Right forelimb (tissue), 1 donor: Measurements from ENCODE around the gene ITIH1.

Experiments used
- DNase-seq: peaks from one replicate; pipeline ENCODE4 v3.0.0-alpha.2; 2018

Gene ITIH1

DNA sequence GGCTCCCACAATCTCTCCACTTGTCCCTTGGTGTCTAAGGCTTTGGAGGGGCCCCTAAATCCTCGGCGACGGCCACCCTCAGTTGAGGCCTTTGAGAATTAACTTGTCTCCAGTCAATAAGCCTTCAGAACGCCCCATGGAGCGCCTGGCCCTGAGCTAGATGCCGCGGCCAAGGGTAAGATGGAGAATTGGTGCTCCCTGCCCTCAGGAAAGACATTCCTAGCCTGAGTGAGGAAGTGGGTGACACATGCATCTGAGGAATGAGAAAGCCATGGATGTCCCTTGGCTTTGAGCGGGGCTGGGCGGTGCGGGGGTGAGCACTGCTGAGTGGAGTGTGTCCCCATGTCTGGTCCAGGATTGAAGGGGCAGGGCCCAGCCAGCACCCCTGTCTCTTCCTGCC lies 39.8 kb downstream of the ITIH1 start:
- no peak for DNase-seq

GRCh38 chr3:52817860-52818259 lies 40.5 kb downstream of the ITIH1 start:
- no peak for DNase-seq

DNA sequence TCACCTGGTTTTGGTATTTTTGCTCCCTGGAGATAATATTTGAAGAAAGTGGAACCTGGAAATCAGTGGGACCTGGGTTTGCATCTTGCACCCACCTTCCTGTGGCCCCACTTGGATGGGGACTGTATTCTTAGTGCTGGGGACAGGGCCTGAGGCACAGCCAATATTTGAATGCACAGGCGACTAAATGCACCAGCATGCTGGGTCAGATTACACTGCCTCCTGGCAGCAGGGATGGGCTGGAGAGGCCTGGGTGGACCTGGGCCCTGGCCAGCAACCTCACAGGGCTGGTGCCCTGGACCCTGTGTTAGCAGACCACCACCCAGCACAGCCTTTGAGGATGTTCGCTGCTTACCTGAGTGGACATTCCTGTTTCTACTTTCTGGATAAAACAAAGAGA lies 42.5 kb downstream of the ITIH1 start:
- DNase-seq = no peak

DNA sequence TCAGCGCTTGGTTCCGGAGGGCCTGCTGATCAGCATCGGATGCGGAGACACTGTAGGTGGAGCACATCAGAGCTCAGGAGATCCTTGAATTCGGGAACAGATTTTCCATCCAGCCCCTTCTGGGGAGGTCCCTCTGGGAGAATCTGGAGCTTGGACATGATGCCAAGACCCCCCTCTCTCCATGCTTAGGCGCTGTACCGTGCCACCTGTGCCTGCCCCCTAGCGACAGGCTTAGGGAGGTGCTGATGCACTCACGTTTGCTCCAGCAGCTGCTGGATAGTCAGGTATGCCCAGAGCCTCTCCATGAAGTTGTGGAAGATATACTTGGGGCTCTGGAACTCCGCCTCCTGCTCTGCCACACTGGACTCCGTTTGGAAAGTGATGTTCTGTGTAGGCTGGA lies 43.3 kb downstream of the ITIH1 start:
- DNase-seq = no peak

GRCh38 chr3:52822363-52822762 lies 45.0 kb downstream of the ITIH1 start:
- DNase-seq = no peak

DNA sequence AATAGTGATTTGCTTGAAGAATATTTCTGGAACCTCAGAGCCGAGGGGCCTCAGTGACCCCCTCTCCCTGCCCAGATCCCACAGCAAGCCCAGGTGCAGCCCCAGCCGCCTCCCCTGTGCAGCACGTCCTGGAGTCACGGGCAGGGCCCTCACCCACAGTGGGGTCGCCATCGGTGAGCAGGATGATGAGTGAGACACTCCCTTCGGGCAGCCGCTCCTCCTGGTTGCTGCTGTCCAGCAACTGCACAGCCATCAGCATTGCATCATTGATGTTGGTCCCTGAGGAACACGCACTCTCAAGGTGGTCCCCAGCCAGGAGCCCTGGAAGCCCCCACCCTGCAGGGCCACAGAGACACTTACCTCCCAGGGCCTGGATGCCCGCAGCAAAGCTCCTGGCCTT lies 46.6 kb downstream of the ITIH1 start:
- DNase-seq = no peak

DNA sequence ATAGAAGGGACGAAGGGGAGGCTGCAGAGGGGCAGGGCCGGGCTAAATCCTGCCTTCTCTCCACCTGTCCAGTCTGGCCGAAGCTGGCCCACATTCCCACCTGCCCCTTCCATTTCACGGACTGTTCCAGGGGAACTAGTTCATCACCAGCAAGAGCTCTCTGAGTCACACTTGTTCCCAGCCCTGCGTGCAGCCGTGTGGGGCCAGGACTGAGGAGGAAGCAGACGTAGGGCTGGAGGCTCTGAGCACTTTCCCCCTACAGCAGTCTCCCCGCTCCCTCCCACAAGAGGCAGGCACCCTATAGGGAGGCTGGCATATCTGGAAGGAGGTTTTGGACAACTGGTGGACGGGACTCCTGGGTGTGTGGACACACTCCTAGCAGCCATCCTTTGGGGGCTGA lies 50.0 kb downstream of the ITIH1 start:
- DNase-seq = no peak

GRCh38 chr3:52827866-52828376 lies 50.5 kb downstream of the ITIH1 start:
- DNase-seq = no peak

DNA sequence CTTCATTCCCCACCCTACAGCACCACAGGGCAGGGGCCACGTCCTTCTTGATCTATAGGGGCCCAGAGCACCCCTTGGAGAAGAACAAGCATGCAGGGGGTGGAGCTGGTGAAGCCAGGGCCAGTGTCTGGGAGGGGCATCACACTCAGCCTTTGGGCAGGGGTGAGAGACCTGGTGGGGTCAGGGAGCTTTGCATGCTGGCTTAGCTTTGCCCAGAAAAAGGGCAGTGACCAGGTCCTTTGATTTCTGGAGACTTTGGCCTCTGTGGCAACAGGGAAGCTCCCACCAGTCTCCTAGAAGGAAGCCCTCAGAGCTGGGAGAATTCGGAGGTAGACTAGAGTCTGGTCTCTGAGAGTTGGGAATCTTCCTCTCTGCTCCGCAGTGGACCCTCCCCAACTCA lies 52.1 kb downstream of the ITIH1 start:
- no peak for DNase-seq

- DNase-seq = no peak
These were observed 52.6 kb downstream of the ITIH1 start for GRCh38 chr3:52829906-52830463.

DNA sequence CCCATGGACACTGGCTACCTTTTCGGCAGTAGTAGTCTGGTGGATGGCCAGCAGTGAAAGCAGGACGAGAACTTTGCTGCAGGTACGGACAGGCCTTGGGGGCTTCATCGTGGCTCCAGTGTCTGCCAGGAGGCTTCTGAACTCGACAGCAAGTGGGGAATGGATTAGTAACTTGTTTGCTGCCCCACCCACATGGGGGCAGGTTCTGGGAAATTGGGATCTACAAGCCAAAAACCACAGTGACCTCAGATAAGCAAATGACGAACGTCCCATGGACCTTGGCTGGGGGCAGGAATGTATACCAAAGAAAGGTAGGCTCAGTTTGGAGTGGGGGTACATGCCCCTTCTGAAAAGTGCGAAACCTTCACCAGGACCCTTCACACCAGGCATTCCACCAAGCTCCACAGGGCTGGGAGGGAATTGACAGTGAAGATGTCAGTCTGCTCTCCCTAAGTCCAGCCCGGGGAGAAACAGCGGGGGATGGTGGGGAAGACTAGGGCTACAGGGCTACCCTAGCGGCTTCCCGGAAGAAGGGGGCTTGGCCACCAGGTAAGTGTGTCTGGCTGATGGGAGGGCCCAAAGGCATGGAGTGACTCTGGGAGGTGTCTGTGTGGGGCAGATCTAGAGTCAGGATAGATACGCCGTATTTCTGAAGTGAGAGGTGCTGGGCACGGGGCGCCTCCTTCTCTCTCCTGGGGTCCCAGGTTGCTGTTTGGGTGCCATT lies 53.3 kb downstream of the ITIH1 start, which contains the start of gene ITIH4:
TSS of gene ITIH4 (minus strand) at position 138 of the 724 bp plus-strand sequence. CDS start at position 108, 30 bp downstream.
- no peak for DNase-seq

DNA sequence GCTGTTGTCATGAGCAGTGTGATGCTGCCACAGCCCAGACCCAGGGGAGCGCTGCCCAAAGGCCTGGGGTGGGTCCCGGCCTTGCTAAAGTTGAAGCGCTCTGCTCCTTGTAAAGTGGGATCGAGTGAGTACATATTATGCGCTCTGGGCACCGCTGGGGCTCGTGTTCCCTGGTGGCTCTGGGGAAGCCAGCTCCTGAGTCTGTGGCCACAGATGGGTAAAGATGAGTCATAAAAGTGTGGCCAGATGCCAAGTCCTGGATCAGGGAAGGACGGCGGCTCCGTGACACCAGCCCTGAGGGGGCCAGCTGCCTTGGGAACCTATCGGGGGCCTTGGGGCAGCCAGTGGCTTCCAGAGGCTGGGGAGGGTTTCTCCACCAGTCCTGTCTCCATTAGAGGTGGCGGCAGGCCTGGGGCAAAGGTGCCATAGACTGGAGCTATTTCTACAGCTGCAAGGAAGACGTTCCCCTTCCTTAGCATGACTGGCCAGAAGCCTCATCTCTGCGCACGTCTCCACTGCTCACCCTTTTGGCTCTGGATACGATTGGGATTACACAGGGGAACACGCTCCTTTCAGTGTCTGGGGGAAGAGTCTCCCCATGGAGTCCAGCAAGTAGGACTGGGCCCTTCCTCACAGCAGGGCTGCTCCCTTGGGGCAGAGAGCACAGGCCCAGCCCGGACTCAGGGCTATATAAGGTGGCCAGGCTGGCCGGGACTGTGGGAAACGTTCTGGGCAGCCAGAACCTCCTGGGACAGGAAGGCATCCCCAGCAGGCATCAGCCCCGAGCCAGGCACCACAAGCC lies 54.3 kb downstream of the ITIH1 start:
- DNase-seq = no peak

DNA sequence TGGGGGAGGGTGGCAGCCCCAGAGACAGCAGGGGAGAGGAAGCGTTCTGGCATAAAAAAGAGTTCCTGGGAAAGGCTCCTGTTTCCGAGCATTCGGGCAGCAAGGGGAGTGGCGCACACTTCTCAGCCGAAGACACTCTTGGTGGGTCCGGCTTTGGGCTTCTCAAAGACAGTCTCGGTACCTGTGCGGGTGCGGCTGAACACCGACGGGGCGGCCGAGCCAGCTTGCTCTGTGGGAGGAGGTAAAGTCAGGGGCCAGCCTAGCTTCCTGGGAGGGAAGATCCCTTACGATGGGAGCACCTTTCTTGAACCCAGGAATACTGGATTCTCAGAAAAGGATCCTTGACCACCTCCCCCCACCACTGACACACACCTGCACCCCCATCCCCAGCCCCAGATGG lies 55.8 kb downstream of the ITIH1 start:
- no peak for DNase-seq

DNA sequence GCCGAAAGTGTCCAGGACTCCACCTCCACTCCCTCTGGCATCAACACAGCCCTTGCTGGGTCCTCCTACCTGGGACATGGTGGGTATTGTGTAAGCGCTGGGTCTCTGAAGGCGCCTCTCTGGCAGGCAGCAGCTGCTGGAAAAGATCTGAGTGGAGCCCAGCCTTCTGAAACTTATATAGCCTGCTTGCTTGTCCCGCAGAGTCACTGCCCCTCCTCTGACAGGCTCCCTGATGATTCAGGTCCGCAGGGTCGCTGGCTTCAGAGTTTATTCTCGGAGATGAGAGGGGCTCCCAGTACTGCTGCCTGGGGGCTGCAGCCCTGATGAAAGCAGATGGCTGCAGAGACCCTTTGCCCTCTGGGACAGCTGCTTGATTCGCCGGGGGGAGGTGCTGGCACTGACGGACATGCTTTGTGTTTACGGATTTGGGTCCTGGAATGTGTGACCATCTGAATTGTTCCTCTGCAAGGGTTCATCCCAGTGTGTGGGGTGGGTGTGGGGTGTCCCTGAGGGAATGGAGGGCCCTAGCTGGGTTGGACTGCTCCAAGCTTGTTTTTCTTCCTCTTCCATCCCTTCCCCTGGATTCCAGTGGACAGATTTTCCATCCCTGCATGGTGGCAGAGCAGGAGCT lies 57.6 kb downstream of the ITIH1 start, which contains the start of gene MUSTN1:
TSS of gene MUSTN1 (minus strand) at position 149 of the 631 bp plus-strand sequence. CDS start at position 78, 71 bp downstream.
- peak; percentile 66 for DNase-seq

DNA sequence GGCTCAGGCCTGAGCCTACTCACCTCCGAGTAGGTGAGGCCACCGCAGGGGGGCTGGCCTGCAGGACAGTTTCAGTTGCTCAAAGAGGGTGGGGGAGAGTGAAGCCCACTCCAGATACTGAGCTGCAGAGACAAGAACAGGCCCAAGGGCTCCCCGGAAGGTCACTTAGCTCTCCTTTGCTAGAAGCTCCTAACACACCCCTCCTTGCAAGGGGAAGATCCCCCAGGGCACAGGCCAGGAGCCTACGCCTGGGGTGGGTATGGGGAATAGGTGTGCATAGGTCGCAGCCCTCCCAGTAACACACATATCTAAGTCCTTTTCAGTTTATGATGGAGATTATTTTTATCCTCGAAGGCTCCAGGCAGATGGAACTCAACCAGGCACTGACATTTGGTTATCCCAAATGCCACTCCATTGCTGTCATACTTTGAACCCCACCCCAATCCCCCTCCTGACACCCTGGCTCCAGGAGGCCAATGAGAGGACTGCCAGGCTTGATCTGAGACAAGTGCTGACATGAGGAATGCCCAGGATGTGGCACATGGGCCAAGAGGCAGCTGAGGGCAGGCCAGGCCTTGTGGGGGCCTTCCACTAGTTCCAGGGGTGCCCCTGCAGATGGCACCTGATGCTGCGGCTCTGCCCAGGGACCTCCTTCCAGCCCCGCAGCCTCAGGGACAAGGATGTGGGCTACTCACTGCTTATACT lies 58.5 kb downstream of the ITIH1 start:
- no peak for DNase-seq

GRCh38 chr3:52836471-52836845 lies 59.1 kb downstream of the ITIH1 start:
- no peak for DNase-seq

DNA sequence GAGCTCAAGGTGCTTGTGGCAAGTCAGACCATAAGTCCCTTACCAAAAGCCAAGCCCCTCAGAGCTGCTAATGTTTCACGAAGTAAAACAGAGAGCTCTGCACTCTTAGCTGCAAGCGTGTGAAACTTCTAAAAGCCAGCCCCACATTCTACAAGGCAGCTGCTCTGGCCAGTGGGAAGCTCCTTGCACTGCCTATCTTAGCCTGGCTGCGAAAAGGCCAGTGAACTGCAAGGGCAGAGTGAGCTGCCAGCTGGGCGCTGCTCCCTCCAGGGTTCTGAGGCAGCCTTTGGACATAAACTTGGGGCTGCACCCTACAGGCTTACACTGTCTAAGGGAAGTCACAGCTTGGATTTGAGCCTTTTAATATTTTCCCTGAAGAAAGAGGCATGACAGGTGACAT lies 59.6 kb downstream of the ITIH1 start:
- no peak for DNase-seq

DNA sequence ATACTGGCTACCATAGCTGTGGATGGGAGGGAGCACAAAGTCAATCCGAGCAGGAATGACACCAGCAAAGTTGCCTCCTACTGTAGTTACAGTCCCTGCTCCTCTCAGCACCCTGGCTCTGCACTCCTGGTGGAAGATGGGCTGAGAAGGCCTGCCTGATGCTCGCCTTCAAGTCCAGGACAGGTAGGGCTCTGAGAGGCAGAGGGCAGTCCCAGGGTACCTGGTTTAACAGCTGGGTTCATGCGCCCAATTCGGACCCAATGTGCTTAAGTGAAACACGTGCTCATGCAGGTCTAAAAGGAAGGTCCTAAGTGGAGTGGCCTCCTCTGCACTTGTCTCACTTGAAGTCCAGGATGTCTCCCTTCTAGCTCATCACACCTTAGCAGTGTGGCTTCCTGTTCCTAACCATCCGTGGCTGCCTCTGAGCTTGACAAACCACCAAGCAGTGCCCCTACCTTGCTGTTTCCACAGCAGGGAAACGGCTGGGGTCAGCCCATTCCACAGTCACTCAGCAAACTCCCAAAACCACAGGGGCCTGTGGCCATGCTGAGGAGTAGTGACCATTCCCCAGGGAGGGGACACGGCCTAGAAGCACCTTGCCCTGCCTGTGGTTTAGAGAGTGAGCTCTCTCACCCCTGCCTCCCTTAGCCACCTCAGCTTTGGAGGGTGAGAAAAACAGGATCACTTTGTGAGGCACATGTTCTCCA lies 61.3 kb downstream of the ITIH1 start:
- DNase-seq = no peak

- DNase-seq = no peak
These were observed 61.8 kb downstream of the ITIH1 start for GRCh38 chr3:52839268-52839575.

GRCh38 chr3:52839892-52840545 lies 62.6 kb downstream of the ITIH1 start:
- no peak for DNase-seq

DNA sequence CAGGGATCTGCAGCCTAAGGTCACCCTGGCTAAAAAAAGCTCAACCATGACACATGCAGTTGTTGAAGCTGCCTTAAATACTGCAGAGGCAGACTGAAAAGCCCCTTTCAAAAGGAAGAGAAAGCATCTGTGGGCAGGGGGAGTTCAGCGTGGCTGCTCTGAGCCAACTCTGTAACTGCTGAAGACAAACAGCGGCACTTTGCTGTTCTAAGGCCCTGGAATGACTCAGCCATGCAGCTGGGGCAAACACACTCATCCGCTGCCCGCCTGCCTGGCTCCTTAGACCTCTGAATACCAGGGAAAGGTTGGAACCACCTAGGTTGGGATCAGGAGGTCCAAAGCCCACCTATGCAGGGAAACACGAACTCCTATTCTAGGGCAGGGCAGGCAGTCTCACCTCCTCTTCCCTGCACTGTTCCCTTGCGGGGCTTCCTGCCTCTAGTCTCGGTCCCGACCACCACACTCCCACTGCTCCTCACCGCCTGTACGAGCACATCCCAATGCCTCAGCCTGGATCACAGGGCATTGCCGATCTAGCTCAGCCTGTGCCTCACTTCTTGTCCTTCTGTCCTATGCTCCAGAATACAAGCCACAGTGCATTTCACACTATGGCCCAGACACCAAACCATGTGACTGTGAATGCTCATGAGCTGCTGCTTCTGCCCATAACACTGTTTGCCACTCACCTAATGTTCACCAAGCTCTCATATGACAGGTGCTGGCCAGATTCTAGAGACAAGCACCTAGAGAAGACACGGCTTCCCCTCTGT lies 64.0 kb downstream of the ITIH1 start:
- DNase-seq = no peak
